ENCODE measurements around the gene GRIA4. TPM values are rescaled to one million over a fixed set of nuclear protein-coding genes. Genes with fewer than 3 reads are reported as not detected.
"Not testable (repeated sequence)": the region's sequence is repeated elsewhere in the genome, so short reads cannot be mapped to it uniquely, and the experiment has no call there.

The GRIA4 gene
- total RNA-seq, 2 experiments from 2014 or later, result not detected

DNA sequence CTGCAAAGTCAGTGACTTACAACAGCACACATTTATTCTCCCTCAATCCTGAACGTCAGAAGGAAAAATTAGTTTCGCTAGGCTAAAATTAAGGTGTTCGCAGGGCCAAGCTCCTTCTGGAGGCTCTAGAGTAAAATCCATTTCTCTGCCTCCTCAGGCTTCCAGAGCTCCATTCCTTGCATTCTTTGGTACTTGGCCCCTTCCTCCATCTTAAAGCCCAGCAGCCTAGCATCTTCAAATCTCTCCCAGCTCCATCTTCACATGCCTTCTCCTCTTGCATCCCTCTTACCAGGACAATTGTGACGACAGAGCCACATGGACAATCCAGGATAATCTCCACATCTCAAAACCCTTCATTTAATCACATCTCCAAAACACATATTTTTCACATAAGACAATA lies 165.0 kb downstream of the GRIA4 start:
- ChIA-PET CTCF (no interaction called here), POLR2A (no interaction called here)
- TF ChIP-seq, protein P1, sequence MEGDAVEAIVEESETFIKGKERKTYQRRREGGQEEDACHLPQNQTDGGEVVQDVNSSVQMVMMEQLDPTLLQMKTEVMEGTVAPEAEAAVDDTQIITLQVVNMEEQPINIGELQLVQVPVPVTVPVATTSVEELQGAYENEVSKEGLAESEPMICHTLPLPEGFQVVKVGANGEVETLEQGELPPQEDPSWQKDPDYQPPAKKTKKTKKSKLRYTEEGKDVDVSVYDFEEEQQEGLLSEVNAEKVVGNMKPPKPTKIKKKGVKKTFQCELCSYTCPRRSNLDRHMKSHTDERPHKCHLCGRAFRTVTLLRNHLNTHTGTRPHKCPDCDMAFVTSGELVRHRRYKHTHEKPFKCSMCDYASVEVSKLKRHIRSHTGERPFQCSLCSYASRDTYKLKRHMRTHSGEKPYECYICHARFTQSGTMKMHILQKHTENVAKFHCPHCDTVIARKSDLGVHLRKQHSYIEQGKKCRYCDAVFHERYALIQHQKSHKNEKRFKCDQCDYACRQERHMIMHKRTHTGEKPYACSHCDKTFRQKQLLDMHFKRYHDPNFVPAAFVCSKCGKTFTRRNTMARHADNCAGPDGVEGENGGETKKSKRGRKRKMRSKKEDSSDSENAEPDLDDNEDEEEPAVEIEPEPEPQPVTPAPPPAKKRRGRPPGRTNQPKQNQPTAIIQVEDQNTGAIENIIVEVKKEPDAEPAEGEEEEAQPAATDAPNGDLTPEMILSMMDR (IDR thresholded peaks at IDR 0.05), result no peak
- Mint-ChIP-seq H3K4me1 (ENCODE audit: low read depth) (no peaks in the 10 kb centered on the region), H3K27me3 (no peaks in the 10 kb centered on the region), H3K27ac (no peak overlapping the region), H3K9me3 (no peaks in the 10 kb centered on the region), H3K4me3 (no peak overlapping the region), H3K36me3 (ENCODE audit: low read depth) (no peaks in the 10 kb centered on the region)
- intact Hi-C loops (cut with micrococcal nuclease), result no loop called here
- ATAC-seq (no peak), DNase-seq (no peak)

DNA sequence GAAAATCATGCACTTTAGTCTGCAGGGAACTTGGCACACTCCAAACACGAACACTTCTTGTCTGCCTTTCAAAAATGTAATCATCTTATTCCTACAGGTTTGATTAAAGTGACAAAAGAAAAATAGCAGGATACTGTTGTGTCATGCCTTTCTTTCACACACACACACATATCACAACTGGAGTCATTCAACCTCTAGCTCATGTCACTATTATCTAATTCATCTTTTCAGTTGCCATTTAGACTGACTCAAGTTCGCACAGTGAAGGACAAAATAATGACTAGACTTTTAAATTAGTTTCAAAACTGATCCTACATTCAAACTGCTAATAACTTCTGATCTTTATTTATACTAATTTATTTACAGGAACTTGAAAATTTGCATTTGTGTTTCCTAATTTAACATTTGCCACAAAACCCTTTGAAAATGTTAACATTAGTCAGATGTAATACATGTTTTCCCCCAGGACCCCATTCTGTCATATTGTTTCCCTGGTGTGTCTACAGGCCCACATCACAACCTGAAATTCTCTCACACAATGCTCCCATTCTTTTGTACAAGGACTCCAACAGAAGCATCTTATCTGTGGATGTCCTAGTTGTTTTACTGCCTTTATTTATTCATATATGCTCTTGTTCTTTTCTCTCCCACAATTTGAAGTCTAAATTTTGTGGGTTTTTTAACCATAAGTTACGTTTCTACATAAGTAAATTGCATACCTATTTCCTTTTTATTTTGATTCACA lies 171.1 kb downstream of the GRIA4 start:
- Mint-ChIP-seq H3K9me3 (no peaks in the 10 kb centered on the region), H3K36me3 (ENCODE audit: low read depth) (no peaks in the 10 kb centered on the region), H3K4me3 (no peak overlapping the region), H3K4me1 (ENCODE audit: low read depth) (no peaks in the 10 kb centered on the region), H3K27ac (no peak overlapping the region), H3K27me3 (no peaks in the 10 kb centered on the region)
- intact Hi-C loops (cut with micrococcal nuclease), result no loop called here
- TF ChIP-seq, protein P1 (IDR thresholded peaks at IDR 0.05), result no peak
- ChIA-PET POLR2A (no interaction called here), CTCF (no interaction called here)
- ATAC-seq, result no peak
- no peak for DNase-seq

DNA sequence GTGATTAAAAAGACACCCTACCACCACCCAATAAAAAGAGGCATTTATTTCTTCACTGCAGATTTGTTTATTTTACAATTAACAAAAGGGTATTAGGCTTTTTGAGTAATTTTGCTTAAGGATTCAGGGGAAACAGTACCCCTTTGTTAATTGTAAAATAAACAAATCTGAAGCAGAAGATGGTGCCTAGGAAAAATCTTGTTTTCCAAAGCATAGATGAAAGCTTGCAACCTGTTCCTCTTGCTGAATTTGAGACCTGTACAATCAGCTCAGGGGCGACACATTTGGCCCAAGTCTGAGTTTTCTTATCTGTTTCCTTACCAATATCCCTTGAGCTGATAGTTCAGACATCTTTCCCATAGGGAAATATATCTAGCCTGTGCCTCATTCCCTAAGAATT lies 171.9 kb downstream of the GRIA4 start:
- TF ChIP-seq, protein P1 (IDR thresholded peaks at IDR 0.05), result no peak
- no peak for DNase-seq
- ATAC-seq, result no peak
- no peaks in the 10 kb centered on the region for H3K4me1 Mint-ChIP-seq (ENCODE audit: low read depth)
- H3K27me3 Mint-ChIP-seq, result no peaks in the 10 kb centered on the region
- H3K36me3 Mint-ChIP-seq (ENCODE audit: low read depth), result no peaks in the 10 kb centered on the region
- H3K9me3 Mint-ChIP-seq, result no peaks in the 10 kb centered on the region
- no peak overlapping the region for H3K27ac Mint-ChIP-seq
- POLR2A ChIA-PET, result no interaction called here
- intact Hi-C loops (cut with micrococcal nuclease), result no loop called here
- no peak overlapping the region for H3K4me3 Mint-ChIP-seq
- CTCF ChIA-PET, result no interaction called here

DNA sequence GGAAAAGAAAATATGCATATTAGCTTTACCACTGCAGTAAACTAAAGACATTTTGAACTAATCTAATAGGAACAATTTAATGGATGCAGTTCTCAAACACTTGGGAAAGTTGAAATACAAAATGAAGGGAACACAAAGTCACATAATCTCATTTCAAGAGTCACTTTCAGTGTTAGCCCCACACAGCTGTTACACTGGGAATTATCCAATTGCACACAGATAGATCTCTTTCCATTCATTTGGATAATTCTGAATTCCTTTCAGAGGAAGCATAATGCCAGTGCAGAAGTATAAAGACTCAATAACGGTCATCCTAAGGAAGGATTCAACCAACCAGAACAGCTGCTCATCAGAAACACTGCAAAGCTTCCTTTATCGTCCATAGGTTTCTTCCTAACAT lies 173.3 kb downstream of the GRIA4 start:
- no peak for DNase-seq
- H3K27ac Mint-ChIP-seq, result no peak overlapping the region
- H3K4me3 Mint-ChIP-seq, result no peak overlapping the region
- ATAC-seq, result no peak
- H3K36me3 Mint-ChIP-seq (ENCODE audit: low read depth), result no peaks in the 10 kb centered on the region
- no peaks in the 10 kb centered on the region for H3K27me3 Mint-ChIP-seq
- no peaks in the 10 kb centered on the region for H3K9me3 Mint-ChIP-seq
- TF ChIP-seq, protein P1 (IDR thresholded peaks at IDR 0.05), result no peak
- ChIA-PET POLR2A (no interaction called here), CTCF (interaction anchor here (1.2 kb wide), 1 partner anchor 11 kb away, joined by 4 read pairs; no protein-coding TSS in a partner anchor)
- intact Hi-C loops (cut with micrococcal nuclease), result no loop called here
- H3K4me1 Mint-ChIP-seq (ENCODE audit: low read depth), result no peaks in the 10 kb centered on the region

DNA sequence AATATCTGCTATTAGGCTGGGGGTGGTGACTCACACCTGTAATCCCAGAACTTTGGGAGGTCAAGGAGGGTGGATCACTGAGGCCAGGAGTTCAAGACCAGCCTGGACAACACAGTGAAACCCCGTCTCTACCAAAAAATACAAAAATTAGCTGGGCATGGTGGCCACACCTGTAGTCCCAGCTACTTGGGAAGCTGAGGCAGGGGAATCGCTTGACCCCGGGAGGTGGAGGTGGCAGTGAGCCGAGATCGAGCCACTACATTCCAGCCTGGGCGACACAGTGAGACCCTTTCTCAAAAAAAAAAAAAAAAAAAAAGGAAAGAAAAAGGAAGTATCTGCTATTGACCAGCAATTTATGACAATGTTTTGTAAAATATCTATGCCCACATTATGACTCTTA lies 176.0 kb downstream of the GRIA4 start:
- H3K9me3 Mint-ChIP-seq; H3K36me3 Mint-ChIP-seq (ENCODE audit: low read depth); H3K27me3 Mint-ChIP-seq; DNase-seq; CTCF ChIA-PET; H3K27ac Mint-ChIP-seq; H3K4me1 Mint-ChIP-seq (ENCODE audit: low read depth); POLR2A ChIA-PET; intact Hi-C loops (cut with micrococcal nuclease); H3K4me3 Mint-ChIP-seq; ATAC-seq: not testable (repeated sequence)
